Neural crest cell (in vitro differentiated cells): ENCODE measurements around the gene GRM8. TPM values are rescaled to one million over a fixed set of nuclear protein-coding genes. Genes with fewer than 3 reads are reported as not detected.

Experiments used
- DNase-seq: peaks from one replicate; pipeline ENCODE4 v3.0.0; 2021; ENCODE audit warnings: low read depth, mixed read lengths, low spot score
- H3K27ac Mint-ChIP-seq: one replicate; pipeline ENCODE4 v1.8.0; 2021; ENCODE audit warnings: mild to moderate bottlenecking, mixed read lengths; ENCODE audit not compliant: unreplicated experiment
- H3K27me3 Mint-ChIP-seq: 2 replicates; pipeline ENCODE4 v1.8.0; 2021; ENCODE audit warnings: low read depth, mild to moderate bottlenecking, mixed read lengths
- H3K36me3 Mint-ChIP-seq: 2 replicates; pipeline ENCODE4 v1.8.0; 2021; ENCODE audit warnings: low read depth, mild to moderate bottlenecking, mixed read lengths
- H3K4me1 Mint-ChIP-seq: 2 replicates; pipeline ENCODE4 v1.8.0; 2021; ENCODE audit warnings: mixed read lengths
- H3K4me3 Mint-ChIP-seq: one replicate; pipeline ENCODE4 v1.8.0; 2021; ENCODE audit warnings: mild to moderate bottlenecking, mixed read lengths
- H3K9me3 Mint-ChIP-seq: 2 replicates; pipeline ENCODE4 v1.8.0; 2021; ENCODE audit warnings: mixed read lengths
- total RNA-seq: library from RNA; stranded (reverse); gene quantifications from 2 replicates; pipeline ENCODE4 v1.2.1, GENCODE V29; 2021
- TF ChIP-seq, protein P1 (sequence below): fragments of 200-600 bp; sonication (generic); conservative IDR thresholded peaks from 2 replicates; pipeline ENCODE4 v1.5.0; 2021; ENCODE audit warnings: antibody characterized with exemption, mild to moderate bottlenecking

The GRM8 gene
- total RNA-seq, 1 donor from 2014 or later: 2.6 TPM

DNA sequence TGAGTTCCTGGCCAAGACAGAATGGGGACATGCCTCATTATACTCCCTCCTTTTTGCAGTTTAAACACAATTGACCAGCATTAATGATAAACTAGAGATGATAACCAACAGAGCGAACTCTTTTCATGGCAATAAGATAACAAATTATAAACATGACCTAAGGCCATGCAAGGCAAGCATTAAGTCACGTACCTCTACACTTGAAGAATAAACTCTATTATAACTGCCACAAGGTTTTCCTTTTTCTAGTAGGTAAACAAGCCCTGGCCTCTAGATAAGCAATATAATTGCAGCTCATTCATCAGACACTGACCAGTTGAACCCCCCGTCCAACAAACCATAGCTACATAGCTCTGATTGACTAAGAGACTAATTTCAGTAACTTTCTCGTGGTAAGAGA is 767.0 kb downstream of the GRM8 start:
- Mint-ChIP-seq H3K4me3 (no peak overlapping the region), H3K27ac (no peak overlapping the region), H3K9me3 (peaks cover 4% of the 10 kb centered on the region), H3K4me1 (no peaks in the 10 kb centered on the region), H3K27me3 (no peaks in the 10 kb centered on the region), H3K36me3 (no peaks in the 10 kb centered on the region)
- DNase-seq: no peak
- TF ChIP-seq, protein P1, sequence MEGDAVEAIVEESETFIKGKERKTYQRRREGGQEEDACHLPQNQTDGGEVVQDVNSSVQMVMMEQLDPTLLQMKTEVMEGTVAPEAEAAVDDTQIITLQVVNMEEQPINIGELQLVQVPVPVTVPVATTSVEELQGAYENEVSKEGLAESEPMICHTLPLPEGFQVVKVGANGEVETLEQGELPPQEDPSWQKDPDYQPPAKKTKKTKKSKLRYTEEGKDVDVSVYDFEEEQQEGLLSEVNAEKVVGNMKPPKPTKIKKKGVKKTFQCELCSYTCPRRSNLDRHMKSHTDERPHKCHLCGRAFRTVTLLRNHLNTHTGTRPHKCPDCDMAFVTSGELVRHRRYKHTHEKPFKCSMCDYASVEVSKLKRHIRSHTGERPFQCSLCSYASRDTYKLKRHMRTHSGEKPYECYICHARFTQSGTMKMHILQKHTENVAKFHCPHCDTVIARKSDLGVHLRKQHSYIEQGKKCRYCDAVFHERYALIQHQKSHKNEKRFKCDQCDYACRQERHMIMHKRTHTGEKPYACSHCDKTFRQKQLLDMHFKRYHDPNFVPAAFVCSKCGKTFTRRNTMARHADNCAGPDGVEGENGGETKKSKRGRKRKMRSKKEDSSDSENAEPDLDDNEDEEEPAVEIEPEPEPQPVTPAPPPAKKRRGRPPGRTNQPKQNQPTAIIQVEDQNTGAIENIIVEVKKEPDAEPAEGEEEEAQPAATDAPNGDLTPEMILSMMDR: no peak

DNA sequence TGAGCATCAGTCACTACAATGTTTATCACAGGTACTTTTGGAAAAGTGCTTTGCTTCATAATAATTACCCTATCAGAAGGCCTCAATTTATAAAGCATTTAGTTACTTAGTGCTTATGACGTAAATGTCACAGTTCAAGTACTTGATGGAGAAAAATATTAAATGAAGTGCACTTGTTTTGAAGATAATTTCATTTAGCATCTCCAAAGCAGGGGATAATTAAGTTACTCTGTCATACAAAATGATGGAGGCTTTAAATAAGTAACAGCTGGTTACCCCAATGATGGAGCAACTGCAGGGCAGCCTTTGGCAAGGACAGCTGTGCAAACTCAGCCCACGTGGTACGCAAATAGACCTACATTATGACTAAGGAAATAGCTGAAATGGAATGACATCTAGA is 768.8 kb downstream of the GRM8 start:
- Mint-ChIP-seq H3K27ac (no peak overlapping the region), H3K9me3 (peaks cover 2% of the 10 kb centered on the region), H3K4me1 (no peaks in the 10 kb centered on the region), H3K27me3 (no peaks in the 10 kb centered on the region), H3K36me3 (no peaks in the 10 kb centered on the region), H3K4me3 (no peak overlapping the region)
- DNase-seq: no peak
- TF ChIP-seq, protein P1: no peak

DNA sequence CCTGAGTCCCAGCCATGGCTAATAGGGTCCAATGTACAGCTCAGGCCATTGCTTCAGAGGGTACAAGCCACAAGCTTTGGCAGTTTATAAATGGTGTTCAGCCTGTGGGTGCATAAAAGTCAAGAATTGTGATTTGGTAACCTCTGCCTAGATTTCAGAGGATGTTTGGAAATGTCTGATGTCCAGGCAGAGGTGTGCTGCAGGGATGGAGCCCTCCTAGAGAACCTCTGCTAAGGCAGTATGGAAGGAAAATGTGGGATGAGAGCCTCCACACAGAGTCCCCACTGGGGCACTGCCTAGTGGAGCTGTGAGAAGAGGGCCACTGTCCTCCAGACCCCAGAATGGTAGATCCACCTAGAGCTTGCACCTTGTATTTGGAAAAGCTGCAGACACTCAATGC is 779.9 kb downstream of the GRM8 start:
- Mint-ChIP-seq H3K4me3 (no peak overlapping the region), H3K27me3 (no peaks in the 10 kb centered on the region), H3K36me3 (no peaks in the 10 kb centered on the region), H3K9me3 (peaks cover 14% of the 10 kb centered on the region), H3K4me1 (no peaks in the 10 kb centered on the region), H3K27ac (no peak overlapping the region)
- TF ChIP-seq, protein P1: no peak
- DNase-seq: no peak

DNA sequence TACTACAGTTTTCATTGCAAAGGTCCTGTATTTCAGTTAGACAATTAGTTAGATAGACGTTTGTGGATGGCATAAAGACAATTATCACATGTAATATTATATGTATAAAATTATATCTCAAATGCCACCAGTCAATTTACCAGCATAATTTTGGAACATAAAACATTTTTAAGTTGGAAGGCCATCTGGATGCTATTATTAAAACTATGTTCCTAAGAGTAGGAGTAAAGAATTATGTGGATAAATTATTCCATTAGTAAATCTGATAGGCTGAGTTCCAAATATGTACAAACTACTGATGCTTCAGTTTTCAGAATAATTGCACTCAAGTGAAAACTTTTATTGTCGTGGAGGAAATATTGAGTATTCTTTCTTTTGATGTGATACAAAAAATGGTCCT is 790.3 kb downstream of the GRM8 start:
- DNase-seq: no peak
- no peaks in the 10 kb centered on the region for H3K9me3 Mint-ChIP-seq
- no peak overlapping the region for H3K27ac Mint-ChIP-seq
- no peaks in the 10 kb centered on the region for H3K36me3 Mint-ChIP-seq
- no peaks in the 10 kb centered on the region for H3K4me1 Mint-ChIP-seq
- TF ChIP-seq, protein P1: no peak
- no peak overlapping the region for H3K4me3 Mint-ChIP-seq
- H3K27me3 Mint-ChIP-seq: no peaks in the 10 kb centered on the region

DNA sequence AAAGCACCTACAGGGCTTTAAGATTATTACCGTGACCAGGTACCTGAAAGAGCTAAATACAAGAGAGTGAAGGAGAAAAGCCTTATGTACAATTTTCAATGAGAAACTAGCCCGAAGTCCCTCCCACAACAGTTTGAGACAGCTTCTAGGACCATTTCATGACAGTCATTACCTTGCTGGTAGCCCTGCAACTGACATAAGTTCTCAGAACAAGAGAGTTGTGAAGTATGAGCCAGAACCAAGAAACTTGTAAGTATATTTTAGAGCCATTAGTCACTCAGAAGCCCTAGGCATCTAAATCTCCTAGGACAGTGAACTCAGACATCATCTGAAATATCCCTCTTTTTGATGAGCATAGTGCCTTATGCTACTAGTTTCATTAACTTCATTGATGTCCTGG is 792.1 kb downstream of the GRM8 start:
- H3K4me1 Mint-ChIP-seq: no peaks in the 10 kb centered on the region
- TF ChIP-seq, protein P1: no peak
- DNase-seq: no peak
- no peaks in the 10 kb centered on the region for H3K27me3 Mint-ChIP-seq
- H3K9me3 Mint-ChIP-seq: no peaks in the 10 kb centered on the region
- no peak overlapping the region for H3K27ac Mint-ChIP-seq
- no peaks in the 10 kb centered on the region for H3K36me3 Mint-ChIP-seq
- H3K4me3 Mint-ChIP-seq: no peak overlapping the region

DNA sequence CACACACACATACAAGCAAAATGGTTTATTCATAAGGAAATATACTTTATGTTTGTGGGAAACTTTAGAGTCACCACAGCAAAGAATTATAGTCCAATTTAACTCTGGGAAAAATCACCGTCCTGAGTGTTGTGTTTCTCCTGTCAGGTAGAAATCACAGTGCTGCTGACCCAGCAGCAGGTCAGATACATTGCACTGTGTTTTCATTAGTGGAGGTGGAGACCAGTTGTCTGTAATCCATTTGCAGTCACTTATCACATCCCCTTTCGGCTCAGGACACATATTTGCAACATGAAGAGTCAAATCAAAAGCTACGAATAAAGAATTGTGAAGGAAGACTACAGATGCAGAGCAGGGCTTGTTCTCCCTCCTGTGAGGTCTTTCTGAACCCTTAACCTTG is 799.6 kb downstream of the GRM8 start:
- H3K36me3 Mint-ChIP-seq: no peaks in the 10 kb centered on the region
- H3K27me3 Mint-ChIP-seq: no peaks in the 10 kb centered on the region
- no peak for DNase-seq
- H3K4me1 Mint-ChIP-seq: no peaks in the 10 kb centered on the region
- TF ChIP-seq, protein P1: no peak
- no peaks in the 10 kb centered on the region for H3K9me3 Mint-ChIP-seq
- no peak overlapping the region for H3K27ac Mint-ChIP-seq
- H3K4me3 Mint-ChIP-seq: no peak overlapping the region
